IgD-negative memory B cell (primary cell): Measurements from ENCODE around the gene HS3ST2. TPM values are rescaled to one million over a fixed set of nuclear protein-coding genes. Genes with fewer than 3 reads are reported as not detected.
"Not testable (repeated sequence)": the region's sequence is repeated elsewhere in the genome, so short reads cannot be mapped to it uniquely, and the experiment has no call there.

Source experiments
- H3K27ac Mint-ChIP-seq, 3 donors: one replicate each; pipeline ENCODE4 v1.8.0; 2020 to 2022; ENCODE audit warnings: mild to moderate bottlenecking in 3 of 3, mixed read lengths in 3 of 3, moderate library complexity in 1 of 3
- H3K27me3 Mint-ChIP-seq: one replicate; pipeline ENCODE4 v1.8.0; 2021; ENCODE audit warnings: mixed read lengths
- H3K36me3 Mint-ChIP-seq: one replicate; pipeline ENCODE4 v1.8.0; 2020; ENCODE audit warnings: mild to moderate bottlenecking, mixed read lengths
- H3K4me1 Mint-ChIP-seq, 3 donors: one replicate each; pipeline ENCODE4 v1.8.0; 2020 to 2022; ENCODE audit warnings: mixed read lengths in 3 of 3, mild to moderate bottlenecking in 1 of 3
- H3K4me3 Mint-ChIP-seq, 4 donors: one replicate each; pipeline ENCODE4 v1.8.0; 2020 to 2022; ENCODE audit warnings: mild to moderate bottlenecking in 4 of 4, mixed read lengths in 4 of 4, moderate library complexity in 3 of 4
- H3K9me3 Mint-ChIP-seq, 3 donors: one replicate each; pipeline ENCODE4 v1.8.0; 2020 to 2021; ENCODE audit warnings: mixed read lengths in 3 of 3, mild to moderate bottlenecking in 1 of 3
- polyA plus RNA-seq: library from polyadenylated mRNA; unstranded; fragments of 300-500 nt; fragmentation: Illumina TruSeq; gene quantifications from one replicate; pipeline ENCODE4 v1.2.3, GENCODE V29; 2021

Gene HS3ST2
- polyA plus RNA-seq, 1 donor from 2014 or later = not detected

DNA sequence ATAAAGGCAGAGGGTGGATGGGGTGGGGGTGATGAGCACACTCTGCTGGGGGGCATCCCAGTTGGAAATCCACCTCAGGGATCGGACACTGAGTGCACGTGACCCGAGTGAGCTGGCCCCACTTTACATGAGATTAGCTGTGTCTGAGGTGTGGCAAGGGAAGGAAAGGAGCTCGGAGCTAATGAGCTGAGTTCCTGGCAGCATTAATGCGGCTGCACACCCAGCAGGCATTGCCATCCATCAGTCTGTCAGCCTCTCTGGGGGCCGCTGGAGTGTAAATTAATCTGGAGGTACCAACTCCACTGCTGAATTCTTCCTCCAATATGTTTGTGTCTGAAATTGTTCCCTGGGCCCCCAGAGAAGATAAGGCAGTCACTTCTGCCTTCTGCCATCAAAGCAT, 65.5 kb downstream of the HS3ST2 start:
- H3K4me3 Mint-ChIP-seq = no peak overlapping the region
- H3K27me3 Mint-ChIP-seq = peaks cover 4% of the 10 kb centered on the region
- no peak overlapping the region for H3K27ac Mint-ChIP-seq
- H3K36me3 Mint-ChIP-seq = no peaks in the 10 kb centered on the region
- peaks cover 0 to 1% (median 0%) of the 10 kb centered on the region in 3 donors for H3K9me3 Mint-ChIP-seq
- H3K4me1 Mint-ChIP-seq = no peaks in the 10 kb centered on the region

DNA sequence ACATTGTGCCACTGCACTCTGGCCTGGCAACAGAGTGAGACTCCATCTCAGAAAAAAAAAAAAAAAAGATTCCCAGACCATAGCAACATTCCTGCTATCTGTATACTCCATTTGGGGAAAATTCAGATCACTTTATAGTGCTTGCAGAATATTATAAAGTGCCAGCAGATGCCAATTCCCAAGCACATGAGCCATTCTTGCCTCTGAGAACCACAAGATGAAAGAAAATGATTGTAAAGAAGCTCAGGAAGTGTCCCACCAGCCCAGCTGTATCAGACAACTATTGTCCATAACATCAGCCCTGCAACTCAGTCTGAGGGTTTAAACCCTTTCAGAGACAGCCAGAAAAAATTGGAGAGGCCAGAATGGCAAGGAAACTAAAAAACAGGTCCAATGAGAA, 69.0 kb downstream of the HS3ST2 start:
- Mint-ChIP-seq H3K27me3 (peaks cover 8% of the 10 kb centered on the region), H3K27ac (no peak overlapping the region), H3K4me1 (peaks cover 0 to under 1% (median 0%) of the 10 kb centered on the region in 3 donors), H3K9me3 (peaks cover 0 to 1% (median 0%) of the 10 kb centered on the region in 3 donors), H3K36me3 (no peaks in the 10 kb centered on the region), H3K4me3 (no peak overlapping the region)

DNA sequence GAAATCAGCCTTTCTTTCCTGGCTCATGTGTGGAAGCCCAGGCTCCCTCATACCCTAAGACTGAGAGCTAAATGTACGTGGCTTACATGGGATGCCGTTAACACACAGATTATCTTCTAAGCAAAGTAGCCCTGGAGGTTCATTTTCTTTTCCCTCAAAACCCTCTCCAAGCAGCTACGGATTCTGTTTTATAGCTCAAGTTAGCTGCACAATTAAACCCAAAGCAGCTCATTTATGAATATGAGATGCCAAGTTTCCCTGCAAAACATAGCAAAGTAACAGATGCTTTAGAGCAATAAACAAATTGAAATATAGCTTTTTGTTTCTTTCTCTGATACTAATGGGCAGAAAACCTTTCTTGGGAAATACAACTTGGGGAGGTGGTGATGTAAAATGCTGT, 72.0 kb downstream of the HS3ST2 start:
- no peak overlapping the region for H3K4me3 Mint-ChIP-seq
- peaks cover 0 to 2% (median 0%) of the 10 kb centered on the region in 3 donors for H3K4me1 Mint-ChIP-seq
- no peak overlapping the region for H3K27ac Mint-ChIP-seq
- peaks cover 6% of the 10 kb centered on the region for H3K27me3 Mint-ChIP-seq
- H3K9me3 Mint-ChIP-seq = no peaks in the 10 kb centered on the region
- H3K36me3 Mint-ChIP-seq = no peaks in the 10 kb centered on the region

DNA sequence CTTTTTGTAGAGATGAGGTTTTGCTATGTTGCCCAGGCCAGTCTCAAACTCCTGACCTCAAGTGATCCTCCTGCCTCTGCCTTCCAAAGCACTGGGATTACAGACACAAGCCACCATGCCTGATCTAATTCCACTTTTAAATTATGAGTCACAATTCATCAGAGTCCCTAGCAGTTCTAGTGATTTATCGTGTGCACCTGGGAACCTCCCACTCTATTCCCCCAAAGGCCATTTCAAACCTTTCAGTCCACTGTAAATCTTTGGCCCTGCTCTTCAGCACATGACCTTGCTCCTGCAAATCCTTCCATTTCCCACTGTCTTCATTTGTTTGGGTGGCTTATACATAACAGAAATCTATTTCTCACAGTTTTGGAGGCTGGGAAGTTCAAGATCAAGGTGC, 73.0 kb downstream of the HS3ST2 start:
- H3K27ac Mint-ChIP-seq = no peak overlapping the region
- no peaks in the 10 kb centered on the region for H3K36me3 Mint-ChIP-seq
- peaks cover 6% of the 10 kb centered on the region for H3K27me3 Mint-ChIP-seq
- H3K9me3 Mint-ChIP-seq = no peaks in the 10 kb centered on the region
- no peak overlapping the region for H3K4me3 Mint-ChIP-seq
- H3K4me1 Mint-ChIP-seq = peaks cover 0 to 2% (median 0%) of the 10 kb centered on the region in 3 donors

- peaks cover 0 to 2% (median 1%) of the 10 kb centered on the region in 3 donors for H3K4me1 Mint-ChIP-seq
- no peaks in the 10 kb centered on the region for H3K36me3 Mint-ChIP-seq
- no peaks in the 10 kb centered on the region for H3K9me3 Mint-ChIP-seq
- H3K27ac Mint-ChIP-seq = no peak overlapping the region
- H3K4me3 Mint-ChIP-seq = no peak overlapping the region
- peaks cover 6% of the 10 kb centered on the region for H3K27me3 Mint-ChIP-seq
These were observed 73.5 kb downstream of the HS3ST2 start for GRCh38 chr16:22887445-22887844.

DNA sequence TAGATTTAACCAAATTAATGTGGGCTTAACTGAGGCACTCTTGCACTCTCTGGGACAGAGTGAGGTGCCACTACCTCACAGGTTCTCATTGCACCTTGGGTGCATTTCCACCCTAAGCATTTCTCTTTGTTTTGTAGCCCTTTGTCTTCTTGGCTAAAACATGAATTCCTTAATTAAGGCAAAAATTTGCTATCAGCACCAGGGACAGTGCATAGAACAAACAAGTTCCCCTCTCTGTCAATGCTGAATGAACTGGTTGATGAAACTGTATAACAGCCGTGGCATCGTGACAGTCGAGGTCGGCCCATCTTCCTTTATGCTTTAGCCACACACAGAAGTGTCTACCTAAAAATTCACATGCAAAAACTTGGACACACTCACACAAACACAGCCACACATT, 74.8 kb downstream of the HS3ST2 start:
- no peak overlapping the region for H3K4me3 Mint-ChIP-seq
- H3K9me3 Mint-ChIP-seq = no peaks in the 10 kb centered on the region

DNA sequence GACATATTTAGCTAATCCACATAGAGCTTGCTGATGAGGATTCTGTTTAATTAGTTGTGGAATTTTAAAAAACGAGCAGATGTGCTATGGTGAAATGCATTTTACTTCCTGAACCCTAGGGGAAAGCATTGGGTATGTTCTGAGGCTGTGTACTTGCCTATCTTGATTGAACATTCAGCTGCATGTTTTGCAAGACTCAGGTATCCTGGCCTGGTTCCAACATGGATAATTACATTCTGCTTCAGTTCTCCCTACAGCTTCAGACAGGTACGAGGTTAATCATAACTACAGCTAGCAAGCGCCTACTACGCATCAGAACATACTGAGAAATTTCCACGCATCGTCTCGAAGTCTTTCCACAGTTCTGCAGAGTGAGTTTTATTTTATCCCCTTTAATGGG, 77.0 kb downstream of the HS3ST2 start:
- H3K36me3 Mint-ChIP-seq = no peaks in the 10 kb centered on the region
- H3K9me3 Mint-ChIP-seq = no peaks in the 10 kb centered on the region
- H3K4me1 Mint-ChIP-seq = peaks cover 0 to 2% (median 1%) of the 10 kb centered on the region in 3 donors
- H3K27ac Mint-ChIP-seq = no peak overlapping the region
- H3K4me3 Mint-ChIP-seq = no peak overlapping the region
- peaks cover 12% of the 10 kb centered on the region for H3K27me3 Mint-ChIP-seq

More for the DNA sequence above, 74.8 kb downstream of the HS3ST2 start:
- Mint-ChIP-seq H3K4me1 (peaks cover 0 to 2% (median 1%) of the 10 kb centered on the region in 3 donors), H3K27ac (no peak overlapping the region), H3K36me3 (no peaks in the 10 kb centered on the region), H3K27me3 (peaks cover 6% of the 10 kb centered on the region)

GRCh38 chr16:22897184-22897583, 83.2 kb downstream of the HS3ST2 start:
- H3K27ac Mint-ChIP-seq = no peak overlapping the region
- peaks cover 0 to 2% (median 0%) of the 10 kb centered on the region in 3 donors for H3K9me3 Mint-ChIP-seq
- H3K36me3 Mint-ChIP-seq = no peaks in the 10 kb centered on the region
- H3K4me1 Mint-ChIP-seq = peaks cover 0 to 1% (median 0%) of the 10 kb centered on the region in 3 donors
- no peak overlapping the region for H3K4me3 Mint-ChIP-seq
- peaks cover 18% of the 10 kb centered on the region for H3K27me3 Mint-ChIP-seq

DNA sequence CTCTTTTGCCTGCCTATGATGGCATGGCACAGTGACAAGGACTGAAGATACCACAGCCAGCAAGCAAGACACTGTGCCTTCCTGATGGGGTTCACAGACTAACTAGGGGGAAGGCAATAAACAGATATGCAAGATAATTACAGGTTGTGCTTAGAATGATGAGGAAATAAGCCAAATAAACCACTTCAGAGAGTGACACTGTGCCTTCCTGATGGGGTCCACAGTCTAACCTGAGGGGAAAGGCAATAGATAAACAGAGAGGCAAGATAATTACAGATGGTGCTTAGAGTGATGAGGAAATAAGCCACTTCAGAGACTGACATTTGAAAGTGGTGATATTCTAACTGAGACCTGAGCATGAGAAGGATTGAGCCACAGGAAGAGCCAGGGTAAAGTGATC, 84.2 kb downstream of the HS3ST2 start:
- Mint-ChIP-seq H3K36me3 (no peaks in the 10 kb centered on the region), H3K27ac (no peak overlapping the region), H3K4me3 (no peak overlapping the region), H3K4me1 (no peaks in the 10 kb centered on the region), H3K27me3 (peaks cover 24% of the 10 kb centered on the region), H3K9me3 (peaks cover 0 to 2% (median 0%) of the 10 kb centered on the region in 3 donors)

DNA sequence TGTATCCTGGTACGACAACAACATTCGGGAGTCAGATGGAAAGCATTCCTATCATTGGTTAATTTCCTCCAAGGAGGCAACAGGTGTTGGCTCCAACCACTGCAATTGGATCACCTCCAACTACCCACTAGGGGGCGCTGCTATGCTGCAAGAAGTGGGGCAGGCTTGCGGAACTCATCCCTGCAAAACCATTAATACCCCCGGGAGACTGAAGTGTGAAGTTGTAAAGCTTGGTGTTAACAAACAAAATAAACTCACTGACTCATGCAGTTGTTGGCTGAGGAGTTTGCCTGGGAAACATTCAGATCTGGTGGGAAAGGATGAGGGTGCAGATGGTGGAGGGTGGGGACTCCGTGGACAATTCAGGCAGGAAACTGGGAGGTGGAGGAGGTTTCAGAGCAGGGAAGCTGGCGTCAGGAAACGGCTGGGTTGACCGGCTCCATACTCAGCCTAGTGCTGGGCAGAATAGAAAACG, 84.9 kb downstream of the HS3ST2 start:
- no peak overlapping the region for H3K4me3 Mint-ChIP-seq

DNA sequence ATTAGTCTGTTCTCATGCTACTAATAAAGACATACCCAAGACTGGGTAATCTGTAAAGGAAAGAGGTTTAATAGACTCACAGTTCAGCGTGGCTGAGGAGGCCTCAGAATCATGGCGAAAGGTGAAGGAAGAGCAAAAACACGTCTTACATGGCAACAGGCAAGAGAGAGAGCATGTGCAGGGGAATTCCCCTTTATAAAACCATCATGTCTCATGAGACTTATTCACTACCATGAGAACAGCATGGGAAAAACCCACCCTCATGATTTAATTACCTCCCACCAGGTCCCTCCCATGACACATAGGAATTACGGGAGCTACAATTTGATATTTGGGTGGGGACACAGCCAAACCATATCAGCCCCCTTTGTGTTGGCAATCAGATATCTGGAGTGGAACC, 85.6 kb downstream of the HS3ST2 start:
- not testable (repeated sequence) for H3K4me3 Mint-ChIP-seq, H3K9me3 Mint-ChIP-seq, H3K27ac Mint-ChIP-seq, H3K36me3 Mint-ChIP-seq, H3K4me1 Mint-ChIP-seq
- peaks cover 23% of the 10 kb centered on the region for H3K27me3 Mint-ChIP-seq

More for the DNA sequence above, 84.9 kb downstream of the HS3ST2 start:
- Mint-ChIP-seq H3K9me3 (peaks cover 0 to 2% (median 0%) of the 10 kb centered on the region in 3 donors), H3K36me3 (no peaks in the 10 kb centered on the region), H3K27me3 (peaks cover 24% of the 10 kb centered on the region), H3K27ac (no peak overlapping the region), H3K4me1 (no peaks in the 10 kb centered on the region)

DNA sequence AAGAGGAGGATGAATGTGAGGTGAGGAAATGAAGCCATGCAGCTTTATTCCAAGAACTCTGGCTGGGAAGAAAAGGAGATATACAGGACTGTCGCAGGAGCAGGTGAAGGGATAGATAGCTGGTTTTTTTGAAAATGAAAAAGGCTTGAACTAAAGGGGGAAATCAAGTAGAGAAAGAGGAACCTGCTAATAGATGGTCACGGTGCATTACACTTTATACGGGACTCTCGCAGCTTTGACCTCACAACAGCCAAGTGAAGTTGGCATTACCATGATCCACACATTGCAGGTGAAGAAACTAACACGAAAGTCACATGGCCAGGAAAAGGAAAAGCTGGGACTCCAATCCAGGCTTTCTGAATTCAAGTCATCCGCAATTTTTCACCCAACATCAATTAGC, 86.9 kb downstream of the HS3ST2 start:
- no peaks in the 10 kb centered on the region for H3K36me3 Mint-ChIP-seq
- H3K27me3 Mint-ChIP-seq = peaks cover 22% of the 10 kb centered on the region
- no peak overlapping the region for H3K4me3 Mint-ChIP-seq

GRCh38 chr16:22901563-22901962, 87.6 kb downstream of the HS3ST2 start:
- Mint-ChIP-seq H3K27ac (no peak overlapping the region), H3K4me3 (no peak overlapping the region), H3K4me1 (no peaks in the 10 kb centered on the region), H3K36me3 (no peaks in the 10 kb centered on the region), H3K9me3 (no peaks in the 10 kb centered on the region), H3K27me3 (peaks cover 18% of the 10 kb centered on the region)

More for the DNA sequence above, 86.9 kb downstream of the HS3ST2 start:
- Mint-ChIP-seq H3K4me1 (no peaks in the 10 kb centered on the region), H3K27ac (no peak overlapping the region), H3K9me3 (peaks cover 0 to 2% (median 0%) of the 10 kb centered on the region in 3 donors)

GRCh38 chr16:22903716-22904115, 89.8 kb downstream of the HS3ST2 start:
- Mint-ChIP-seq H3K27ac (no peak overlapping the region), H3K9me3 (no peaks in the 10 kb centered on the region), H3K4me1 (peaks cover 0 to 2% (median 0%) of the 10 kb centered on the region in 3 donors), H3K36me3 (peaks cover 2% of the 10 kb centered on the region), H3K4me3 (no peak overlapping the region), H3K27me3 (peaks cover 14% of the 10 kb centered on the region)

DNA sequence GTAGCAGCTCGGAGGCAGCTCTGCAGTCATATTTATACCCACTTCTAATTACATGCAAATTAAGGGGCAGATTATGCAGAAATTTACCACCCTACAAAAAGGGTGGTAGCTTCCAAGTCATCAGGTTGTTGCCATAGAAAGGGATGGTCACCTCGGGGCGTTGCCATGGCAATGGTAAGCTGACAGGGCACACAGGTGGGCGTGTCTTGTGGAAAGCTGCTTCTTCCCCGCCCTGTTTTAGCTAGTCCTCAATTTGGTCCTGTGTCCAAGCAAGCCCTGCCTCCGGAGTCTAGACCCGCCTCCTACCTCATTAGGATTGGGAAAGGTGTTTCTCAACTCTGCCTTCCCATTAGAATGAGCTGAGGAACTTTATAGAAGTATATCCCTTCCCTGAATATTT, 98.7 kb downstream of the HS3ST2 start:
- H3K27me3 Mint-ChIP-seq = peaks cover 4% of the 10 kb centered on the region
- no peaks in the 10 kb centered on the region for H3K9me3 Mint-ChIP-seq
- H3K4me3 Mint-ChIP-seq = no peak overlapping the region
- no peaks in the 10 kb centered on the region for H3K4me1 Mint-ChIP-seq
- H3K27ac Mint-ChIP-seq = no peak overlapping the region
- peaks cover 2% of the 10 kb centered on the region for H3K36me3 Mint-ChIP-seq

DNA sequence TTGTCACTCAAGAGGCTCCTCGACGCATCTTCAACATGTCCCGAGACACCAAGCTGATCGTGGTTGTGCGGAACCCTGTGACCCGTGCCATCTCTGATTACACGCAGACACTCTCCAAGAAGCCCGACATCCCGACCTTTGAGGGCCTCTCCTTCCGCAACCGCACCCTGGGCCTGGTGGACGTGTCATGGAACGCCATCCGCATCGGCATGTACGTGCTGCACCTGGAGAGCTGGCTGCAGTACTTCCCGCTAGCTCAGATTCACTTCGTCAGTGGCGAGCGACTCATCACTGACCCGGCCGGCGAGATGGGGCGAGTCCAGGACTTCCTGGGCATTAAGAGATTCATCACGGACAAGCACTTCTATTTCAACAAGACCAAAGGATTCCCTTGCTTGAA, 101.0 kb downstream of the HS3ST2 start:
- Mint-ChIP-seq H3K36me3 (no peaks in the 10 kb centered on the region), H3K27me3 (peaks cover 7% of the 10 kb centered on the region), H3K4me1 (no peaks in the 10 kb centered on the region), H3K9me3 (peaks cover 0 to 3% (median 0%) of the 10 kb centered on the region in 3 donors), H3K4me3 (no peak overlapping the region), H3K27ac (no peak overlapping the region)
